Vein endothelial cell (primary cell): Measurements from ENCODE around the gene COX6A1. TPM values are rescaled to one million over a fixed set of nuclear protein-coding genes. Genes with fewer than 3 reads are reported as not detected.

Experiments used
- total RNA-seq: library from RNA; depleted of rRNA; stranded (reverse); fragments of >200 nt; gene quantifications from 2 replicates; pipeline ENCODE4 v1.2.3, GENCODE V29; 2012

The COX6A1 gene
- total RNA-seq: 301 and 308 TPM in 2 replicates

DNA sequence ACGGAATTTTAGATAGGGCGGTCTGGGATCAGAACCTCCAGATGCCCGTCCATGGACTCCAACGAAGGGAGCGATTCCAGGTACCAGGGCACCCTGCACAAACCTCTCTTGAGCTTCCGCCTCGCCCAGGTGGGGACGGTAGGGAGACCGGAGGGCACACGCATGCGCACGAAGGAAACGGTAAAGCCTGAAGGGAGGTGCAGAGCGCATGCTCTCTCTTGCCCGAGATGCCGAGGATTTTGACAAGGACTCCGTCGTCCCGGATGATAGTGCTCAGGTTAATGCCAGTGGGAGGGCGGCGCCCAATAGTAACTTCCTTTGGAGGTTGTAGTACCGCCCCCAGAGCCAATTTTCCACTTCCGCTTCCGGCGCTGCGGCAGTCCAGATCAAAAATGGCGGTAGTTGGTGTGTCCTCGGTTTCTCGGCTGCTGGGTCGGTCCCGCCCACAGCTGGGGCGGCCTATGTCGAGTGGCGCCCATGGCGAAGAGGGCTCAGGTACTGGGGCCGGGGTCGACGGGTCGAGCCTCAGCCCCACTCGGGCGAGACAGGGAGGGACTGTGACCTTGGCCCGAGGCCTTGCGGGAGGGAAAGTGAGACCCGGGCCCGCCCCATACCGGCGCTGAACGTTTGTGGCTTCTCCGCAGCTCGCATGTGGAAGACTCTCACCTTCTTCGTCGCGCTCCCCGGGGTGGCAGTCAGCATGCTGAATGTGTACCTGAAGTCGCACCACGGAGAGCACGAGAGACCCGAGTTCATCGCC, at the start of gene COX6A1:
COX6A1 (plus strand) TSS at position 379 of the 760 bp plus-strand sequence; CDS start at position 393, 14 bp downstream.

DNA sequence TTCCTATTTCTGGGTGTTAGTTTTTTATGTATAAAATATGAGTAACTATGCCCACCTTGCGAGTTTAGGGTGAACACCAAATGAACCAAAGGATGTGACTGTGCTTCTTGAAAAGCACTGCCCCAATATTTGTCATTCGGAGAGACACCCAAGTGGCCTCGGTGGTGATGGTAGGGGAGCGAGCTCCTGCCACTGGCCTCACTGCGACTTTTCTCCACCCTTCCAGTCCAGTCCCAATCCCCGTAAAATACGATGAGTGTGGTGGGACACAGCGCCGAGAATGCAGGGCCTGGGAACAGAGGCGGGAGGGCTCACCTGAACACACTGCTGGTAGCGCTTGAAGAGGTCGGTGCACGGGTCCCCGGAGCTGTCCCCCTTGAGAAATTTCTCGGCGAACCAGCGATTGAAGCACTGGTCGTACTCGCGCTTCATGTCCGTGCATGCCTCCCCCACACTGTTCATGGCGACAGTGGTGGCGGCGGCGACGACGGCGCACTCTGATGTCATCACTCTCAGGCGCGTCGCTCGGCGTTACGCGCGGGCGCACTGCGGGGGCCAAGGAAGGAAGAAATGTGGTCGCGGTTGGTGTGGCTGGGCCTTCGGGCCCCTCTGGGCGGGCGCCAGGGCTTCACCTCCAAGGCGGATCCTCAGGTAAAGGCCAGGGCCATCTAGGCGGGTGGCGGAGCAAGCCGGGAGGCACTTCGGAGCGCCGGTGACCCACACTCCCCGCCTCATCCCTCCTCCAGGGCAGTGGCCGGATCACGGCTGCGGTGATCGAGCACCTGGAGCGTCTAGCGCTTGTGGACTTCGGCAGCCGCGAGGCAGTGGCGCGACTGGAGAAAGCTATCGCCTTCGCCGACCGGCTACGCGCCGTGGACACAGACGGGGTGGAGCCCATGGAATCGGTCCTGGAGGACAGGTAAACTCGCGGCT, 8.3 kb downstream of the COX6A1 start, which contains the start of the genes GATC and TRIAP1:
GATC (plus strand) TSS at position 534 of the 933 bp plus-strand sequence; CDS start at position 571, 37 bp downstream.
TRIAP1 (minus strand) TSS at position 474 of the 933 bp plus-strand sequence; CDS start at position 462, 12 bp downstream.

DNA sequence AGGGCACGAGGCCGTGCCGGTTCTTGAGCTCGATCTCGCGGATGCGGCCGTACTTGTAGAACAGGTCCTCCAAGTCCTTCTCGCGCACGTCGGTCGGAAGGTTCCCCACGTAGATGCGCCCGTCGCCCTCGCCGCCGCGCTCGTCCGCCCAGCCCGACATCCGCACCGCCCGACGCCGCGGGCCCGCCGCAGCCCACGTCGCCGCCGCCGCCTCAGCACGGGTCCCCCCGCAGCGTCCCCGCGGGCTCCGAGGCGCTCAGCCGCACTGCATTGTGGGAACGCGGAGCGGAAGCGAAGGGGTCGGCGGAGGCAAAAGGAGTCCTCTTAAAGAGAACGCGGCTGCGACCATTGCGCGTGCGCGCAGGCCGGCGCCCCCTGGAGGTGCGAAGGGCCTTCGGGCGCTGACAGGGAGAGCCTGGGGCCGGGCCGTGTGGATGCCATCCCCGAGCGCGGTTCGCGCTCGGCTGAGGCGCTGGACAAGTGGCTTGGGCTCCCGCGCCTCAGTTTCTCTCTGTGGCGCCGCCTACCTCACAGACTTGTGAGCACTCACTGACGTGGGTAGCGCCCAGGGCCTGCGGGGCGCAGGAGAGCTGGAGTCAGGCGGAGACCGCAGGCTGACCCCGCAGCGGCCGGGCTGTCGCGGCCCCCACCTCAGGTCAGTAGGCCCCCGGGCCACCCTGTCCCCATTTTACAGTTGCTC, 31.7 kb downstream of the COX6A1 start, which contains the start of gene SRSF9:
SRSF9 (minus strand) TSS at position 299 of the 700 bp plus-strand sequence; CDS start at position 160, 139 bp downstream.

Other genes with a start within 250 kb of the COX6A1 start
- gene GCN1, start 243.4 kb upstream of the COX6A1 start, total RNA-seq: 104 and 150 TPM in 2 replicates
- 3,085 and 3,490 TPM in 2 replicates for gene RPLP0, start 237.0 kb upstream of the COX6A1 start, total RNA-seq
- gene PXN, start 172.4 kb upstream of the COX6A1 start, total RNA-seq: 165 and 184 TPM in 2 replicates
- under 0.01 TPM in 2 replicates for gene RNU4-2, start 146.2 kb upstream of the COX6A1 start, total RNA-seq
- gene RNU4-1, start 144.9 kb upstream of the COX6A1 start, total RNA-seq: under 0.01 TPM in 2 replicates
- 0.76 and 0.98 TPM in 2 replicates for gene SIRT4, start 135.8 kb upstream of the COX6A1 start, total RNA-seq
- gene PLA2G1B, start 110.3 kb upstream of the COX6A1 start, total RNA-seq: not detected in 2 replicates
- gene MSI1, start 68.9 kb upstream of the COX6A1 start, total RNA-seq: not detected in 2 replicates
- gene TRIAP1, start 8.3 kb downstream of the COX6A1 start, total RNA-seq: 40.8 and 52.4 TPM in 2 replicates
- gene GATC, start 8.3 kb downstream of the COX6A1 start, total RNA-seq: 20.9 and 24.9 TPM in 2 replicates
- gene SRSF9, start 31.6 kb downstream of the COX6A1 start, total RNA-seq: 172 and 175 TPM in 2 replicates
- 253 and 299 TPM in 2 replicates for gene DYNLL1, start 58.0 kb downstream of the COX6A1 start, total RNA-seq
- gene COQ5, start 91.0 kb downstream of the COX6A1 start, total RNA-seq: 18.6 and 21.9 TPM in 2 replicates
- 117 and 142 TPM in 2 replicates for gene RNF10, start 96.2 kb downstream of the COX6A1 start, total RNA-seq
- gene POP5, start 143.3 kb downstream of the COX6A1 start, total RNA-seq: 19.9 and 20.7 TPM in 2 replicates
- not detected in 2 replicates for gene CABP1, start 202.5 kb downstream of the COX6A1 start, total RNA-seq
- gene MLEC, start 249.0 kb downstream of the COX6A1 start, total RNA-seq: 63.7 and 80.6 TPM in 2 replicates